B cell (primary cell): ENCODE results near the gene DNASE1L3. TPM values are rescaled to one million over a fixed set of nuclear protein-coding genes. Genes with fewer than 3 reads are reported as not detected.
"Not testable (repeated sequence)": the region's sequence is repeated elsewhere in the genome, so short reads cannot be mapped to it uniquely, and the experiment has no call there.

Experiments
- ATAC-seq: fragments of 200-7000 bp; cut with Tn5 transposase; one replicate; pipeline ENCODE4 v1.10.0; 2021; ENCODE audit warnings: low read depth, mild to moderate bottlenecking, moderate number of reproducible peaks, moderate library complexity
- CTCF ChIA-PET: fragments of 350-600 bp; sonication (Branson Sonifier 250); formaldehyde crosslinking; loops from one replicate; lab custom pipeline; 2021; ENCODE audit warnings: antibody characterized with exemption, inconsistent platforms; lab: Charles Lee
- POLR2A ChIA-PET: fragments of 350-600 bp; sonication (Branson Sonifier 250); formaldehyde crosslinking; loops from one replicate; lab custom pipeline; 2021; ENCODE audit warnings: antibody characterized with exemption; lab: Charles Lee
- DNase-seq: peaks from one replicate; pipeline ENCODE4 v3.0.0; 2013
- H2AFZ ChIP-seq: 2 replicates; pipeline ENCODE4 v1.6.1; 2012; ENCODE audit warnings: mild to moderate bottlenecking, low read depth, low read length; ENCODE audit not compliant: insufficient read depth, poor library complexity, severe bottlenecking
- H3K27ac ChIP-seq, 2 donors: 1 replicate in 1 of 2; 2 replicates in 1 of 2; pipeline ENCODE4 v1.5.1; 2012 to 2013; ENCODE audit warnings: low read length in 2 of 2, mild to moderate bottlenecking in 2 of 2, moderate library complexity in 1 of 2
- H3K27me3 ChIP-seq, 4 experiments: fragments of 200-600 bp in 1 of 4; sonication (generic) in 1 of 4; replicated peaks in 1 of 4; 1 replicate in 2 of 4; 2 replicates in 2 of 4; pipeline versions ENCODE4 v1.6.1 to v1.7.0; 2013 to 2016; ENCODE audit warnings: low read length in 3 of 4, mild to moderate bottlenecking in 2 of 4, mixed read lengths in 1 of 4, moderate library complexity in 1 of 4; ENCODE audit not compliant: insufficient read depth in 4 of 4, control insufficient read depth in 3 of 4; ENCODE audit errors: control extremely low read depth in 1 of 4
- H3K36me3 ChIP-seq, 2 experiments: replicated peaks in 1 of 2; 1 replicate in 1 of 2; 2 replicates in 1 of 2; pipeline versions ENCODE4 v1.6.1 to v1.7.1; 2013; ENCODE audit warnings: low read length in 1 of 2; ENCODE audit not compliant: insufficient read depth in 2 of 2, control insufficient read depth in 1 of 2; ENCODE audit errors: control extremely low read depth in 1 of 2, extremely low read depth in 1 of 2
- H3K4me1 ChIP-seq, 2 donors: fragments of 200-600 bp in 1 of 2; sonication (generic) in 1 of 2; 1 replicate in 1 of 2; 2 replicates in 1 of 2; pipeline versions ENCODE4 v1.5.1 to v1.6.1; 2013 to 2017; ENCODE audit warnings: low read length in 2 of 2; ENCODE audit not compliant: control insufficient read depth in 2 of 2, insufficient read depth in 2 of 2
- H3K4me2 ChIP-seq: replicated peaks from 2 replicates; pipeline ENCODE3; 2012; ENCODE audit warnings: mild to moderate bottlenecking, low read depth, low read length; ENCODE audit not compliant: poor library complexity, severe bottlenecking
- H3K4me3 ChIP-seq, 5 experiments: fragments of 200-600 bp in 1 of 5; sonication (generic) in 1 of 5; 1 replicate in 3 of 5; 2 replicates in 2 of 5; pipeline versions ENCODE4 v1.5.1 to v1.7.0; 2011 to 2016; ENCODE audit warnings: low read length in 4 of 5, mild to moderate bottlenecking in 4 of 5, low read depth in 2 of 5, control low read depth in 1 of 5, moderate library complexity in 1 of 5; ENCODE audit not compliant: insufficient read depth in 1 of 5; ENCODE audit errors: control extremely low read depth in 1 of 5, extremely low read depth in 1 of 5
- H3K79me2 ChIP-seq: fragments of 200-600 bp; sonication (generic); one replicate; pipeline ENCODE4 v1.6.0; 2016; ENCODE audit warnings: low read length; ENCODE audit not compliant: control insufficient read depth, insufficient read depth
- H3K9ac ChIP-seq: fragments of 200-600 bp; sonication (generic); 2 replicates; pipeline ENCODE4 v1.6.1; 2017; ENCODE audit warnings: mild to moderate bottlenecking, low read length, moderate library complexity
- H3K9me3 ChIP-seq, 3 donors: one replicate each; pipeline versions ENCODE4 v1.6.1 to v1.7.1; 2013; ENCODE audit warnings: low read length in 2 of 3; ENCODE audit not compliant: control insufficient read depth in 2 of 3, insufficient read depth in 1 of 3; ENCODE audit errors: control extremely low read depth in 1 of 3
- H4K20me1 ChIP-seq: 2 replicates; pipeline ENCODE4 v1.6.0; 2012; ENCODE audit warnings: mild to moderate bottlenecking, low read length; ENCODE audit not compliant: insufficient read depth, control insufficient read depth, poor library complexity, severe bottlenecking
- H3K27ac Mint-ChIP-seq: one replicate; pipeline ENCODE4 v1.8.0; 2021; ENCODE audit warnings: mixed read lengths
- H3K27me3 Mint-ChIP-seq: one replicate; pipeline ENCODE4 v1.8.0; 2021; ENCODE audit warnings: mixed read lengths
- H3K4me1 Mint-ChIP-seq: one replicate; pipeline ENCODE4 v1.8.0; 2021; ENCODE audit warnings: mixed read lengths
- H3K4me3 Mint-ChIP-seq: one replicate; pipeline ENCODE4 v1.8.0; 2021; ENCODE audit warnings: mixed read lengths
- H3K9me3 Mint-ChIP-seq: one replicate; pipeline ENCODE4 v1.8.0; 2022; ENCODE audit warnings: mixed read lengths; ENCODE audit not compliant: insufficient read depth
- EZH2 ChIP-seq: IDR thresholded peaks from 2 replicates; pipeline ENCODE4 v1.6.1; 2012; ENCODE audit warnings: borderline replicate concordance, low read depth, mild to moderate bottlenecking, moderate library complexity, low read length; ENCODE audit not compliant: insufficient read depth, poor library complexity, severe bottlenecking
- WGBS: methylation state at CpG from one replicate; pipeline ENCODE4 v1.1.5; 2013; ENCODE audit warnings: missing lambda C conversion rate; ENCODE audit not compliant: insufficient coverage; 5-methylcytosine and 5-hydroxymethylcytosine counted together
- intact Hi-C: fragments of 100-400 bp; cut with micrococcal nuclease; formaldehyde crosslinking; loops from one replicate; pipeline ENCODE4 v1.10.0; 2022
- polyA plus RNA-seq: library from polyadenylated mRNA; depleted of rRNA; stranded (reverse); fragments of >200 nt; gene quantifications from 2 replicates; pipeline ENCODE4 v1.2.3, GENCODE V29; 2012
- total RNA-seq, 2 donors: library from RNA; stranded (reverse); fragments of 120-200 nt in 1 of 2; gene quantifications; 1 replicate in 1 of 2; 2 replicates in 1 of 2; pipeline versions ENCODE4 v1.2.3 to v1.2.4, GENCODE V29; 2013 to 2022
- TF ChIP-seq, protein P1 (sequence below): fragments of 200-600 bp; IDR thresholded peaks from one replicate; pipeline ENCODE4 v1.8.0; 2022; ENCODE audit warnings: antibody characterized with exemption, mild to moderate bottlenecking

DNASE1L3 gene
- total and polyA plus RNA-seq, 2 donors (not counting 1 experiment from before 2014, with no cell fraction given) = 0.39 to 2.6 TPM

DNA sequence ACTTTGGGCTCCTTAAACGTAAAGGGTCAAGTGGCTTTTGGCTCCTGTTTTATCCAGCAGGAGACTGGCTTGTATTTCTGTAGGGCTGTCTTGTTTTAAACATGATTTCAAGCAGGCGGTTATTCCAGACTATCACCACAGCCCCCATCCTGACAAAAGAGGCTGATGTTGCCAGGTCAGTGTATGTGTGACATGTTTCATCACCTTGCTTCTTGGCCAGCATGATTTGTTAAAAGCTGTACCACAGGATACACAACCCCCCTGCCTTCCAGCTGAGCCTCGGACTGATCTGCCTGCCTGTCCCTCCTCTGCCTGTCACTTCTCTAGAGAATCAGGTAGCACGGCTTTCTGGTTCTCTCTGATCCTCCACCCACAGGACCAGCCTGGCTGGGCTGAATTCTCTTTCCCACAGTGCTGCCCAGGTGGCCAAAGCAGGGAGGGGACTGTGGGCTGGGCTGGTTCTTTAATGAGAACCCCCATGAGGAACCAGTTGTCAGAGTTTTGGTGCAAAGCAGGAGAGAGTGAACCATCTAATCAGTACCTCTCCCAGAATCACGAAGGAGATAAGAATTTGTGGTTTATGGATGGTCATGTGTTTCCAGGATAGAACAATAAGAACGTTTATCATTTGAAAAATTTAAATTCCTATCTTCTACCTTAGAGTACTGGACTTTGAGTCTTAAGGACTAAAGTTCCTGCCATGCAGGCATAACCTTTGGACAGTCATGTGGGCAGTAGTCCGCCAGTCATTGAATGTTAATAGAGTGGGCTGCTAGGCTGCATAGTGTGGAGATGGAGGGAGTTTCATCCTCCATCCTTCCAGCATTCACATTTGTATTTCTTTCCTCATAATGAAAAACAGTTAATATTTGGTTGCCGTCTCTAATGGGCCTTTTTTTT lies 35.6 kb upstream of the DNASE1L3 start:
- Histone ChIP-seq H3K4me3 (no peak overlapping the region), H3K4me2 (no peak overlapping the region), H3K9ac (no peak overlapping the region), H4K20me1 (peaks cover 7% of the 10 kb centered on the region), H3K79me2 (peaks cover 79% of the 10 kb centered on the region), H2AFZ (no peak overlapping the region), H3K27me3 (no peaks in the 10 kb centered on the region), H3K36me3 (peaks cover 0 to 8% of the 10 kb centered on the region in 2 experiments), H3K4me1 (peaks cover 8 to 11% of the 10 kb centered on the region in 2 donors), H3K27ac (no peak overlapping the region), H3K9me3 (no peaks in the 10 kb centered on the region)
- ChIA-PET POLR2A (no interaction called here), CTCF (interaction anchor here (0.7 kb wide), 1 partner anchor 138 kb away, joined by 3 read pairs; no protein-coding TSS in a partner anchor)
- ATAC-seq (no peak), DNase-seq (no peak)
- Mint-ChIP-seq H3K4me3 (no peak overlapping the region), H3K9me3 (no peaks in the 10 kb centered on the region), H3K27ac (peak overlapping the region; percentile 17), H3K27me3 (no peaks in the 10 kb centered on the region), H3K4me1 (peaks cover 49% of the 10 kb centered on the region)
- 100% methylated on average over 1 of the region's 8 CpGs for WGBS
- intact Hi-C loops = no loop called here
- TF ChIP-seq, protein P1, sequence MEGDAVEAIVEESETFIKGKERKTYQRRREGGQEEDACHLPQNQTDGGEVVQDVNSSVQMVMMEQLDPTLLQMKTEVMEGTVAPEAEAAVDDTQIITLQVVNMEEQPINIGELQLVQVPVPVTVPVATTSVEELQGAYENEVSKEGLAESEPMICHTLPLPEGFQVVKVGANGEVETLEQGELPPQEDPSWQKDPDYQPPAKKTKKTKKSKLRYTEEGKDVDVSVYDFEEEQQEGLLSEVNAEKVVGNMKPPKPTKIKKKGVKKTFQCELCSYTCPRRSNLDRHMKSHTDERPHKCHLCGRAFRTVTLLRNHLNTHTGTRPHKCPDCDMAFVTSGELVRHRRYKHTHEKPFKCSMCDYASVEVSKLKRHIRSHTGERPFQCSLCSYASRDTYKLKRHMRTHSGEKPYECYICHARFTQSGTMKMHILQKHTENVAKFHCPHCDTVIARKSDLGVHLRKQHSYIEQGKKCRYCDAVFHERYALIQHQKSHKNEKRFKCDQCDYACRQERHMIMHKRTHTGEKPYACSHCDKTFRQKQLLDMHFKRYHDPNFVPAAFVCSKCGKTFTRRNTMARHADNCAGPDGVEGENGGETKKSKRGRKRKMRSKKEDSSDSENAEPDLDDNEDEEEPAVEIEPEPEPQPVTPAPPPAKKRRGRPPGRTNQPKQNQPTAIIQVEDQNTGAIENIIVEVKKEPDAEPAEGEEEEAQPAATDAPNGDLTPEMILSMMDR = no peak
- TF ChIP-seq EZH2 = no peak

DNA sequence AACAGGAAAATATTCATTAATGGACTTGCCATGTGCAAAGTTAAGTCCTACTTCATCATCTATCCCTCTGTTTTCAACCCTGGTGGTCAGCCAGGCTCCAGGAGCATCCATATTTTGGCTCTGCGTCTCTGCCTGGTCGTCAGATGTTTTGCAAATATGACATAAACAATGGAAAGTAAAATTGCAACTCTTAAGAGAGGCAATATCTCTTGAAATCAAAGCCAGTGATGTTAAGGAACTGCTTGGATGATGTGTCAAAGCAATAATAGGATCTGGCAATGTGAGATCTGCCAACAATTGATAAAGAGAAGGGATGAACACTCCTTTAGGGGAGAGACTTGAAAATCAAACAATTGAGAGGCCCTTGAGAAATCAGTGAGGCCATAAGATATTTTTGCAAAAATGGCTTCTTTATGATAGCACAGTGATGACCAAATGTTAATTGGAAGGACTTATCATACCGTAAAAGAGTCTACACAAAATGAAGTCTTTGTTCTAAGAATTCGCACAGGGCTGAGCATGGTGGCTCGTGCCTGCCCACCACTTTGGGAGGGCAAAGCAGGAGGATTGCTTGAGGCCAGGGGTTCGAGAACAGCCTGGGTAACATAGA lies 33.3 kb upstream of the DNASE1L3 start:
- Histone ChIP-seq H2AFZ (no peak overlapping the region), H3K79me2 (peaks cover 86% of the 10 kb centered on the region), H3K9me3 (no peaks in the 10 kb centered on the region), H3K4me3 (no peak overlapping the region), H3K9ac (no peak overlapping the region), H3K4me1 (peaks cover 5 to 6% of the 10 kb centered on the region in 2 donors), H3K27me3 (no peaks in the 10 kb centered on the region), H3K27ac (no peak overlapping the region), H3K36me3 (no peaks in the 10 kb centered on the region), H4K20me1 (peaks cover 7% of the 10 kb centered on the region), H3K4me2 (no peak overlapping the region)
- no peaks in the 10 kb centered on the region for H3K27me3 Mint-ChIP-seq
- peaks cover 52% of the 10 kb centered on the region for H3K4me1 Mint-ChIP-seq
- intact Hi-C loops = no loop called here
- DNase-seq (no peak), ATAC-seq (no peak)
- no peak overlapping the region for H3K4me3 Mint-ChIP-seq
- ChIA-PET POLR2A (no interaction called here), CTCF (no interaction called here)
- TF ChIP-seq, protein P1 = no peak
- TF ChIP-seq EZH2 = no peak
- WGBS = 93% methylated on average over 6 of the region's 6 CpGs
- H3K9me3 Mint-ChIP-seq = no peaks in the 10 kb centered on the region
- no peak overlapping the region for H3K27ac Mint-ChIP-seq

DNA sequence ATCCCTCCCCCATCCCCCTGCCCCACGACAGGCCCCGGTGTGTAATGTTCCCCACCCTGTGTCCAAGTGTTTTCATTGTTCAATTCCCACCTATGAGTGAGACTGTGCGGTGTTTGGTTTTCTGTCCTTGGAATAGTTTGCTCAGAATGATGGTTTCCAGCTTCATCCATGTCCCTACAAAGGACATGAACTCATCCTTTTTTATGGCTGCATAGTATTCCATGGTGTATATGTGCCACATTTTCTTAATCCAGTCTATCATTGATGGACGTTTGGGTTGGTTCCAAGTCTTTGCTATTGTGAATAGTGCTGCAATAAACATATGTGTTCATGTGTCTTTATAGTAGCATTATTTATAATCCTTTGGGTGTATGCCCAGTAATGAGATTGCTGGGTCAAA lies 32.1 kb upstream of the DNASE1L3 start:
- H3K27ac ChIP-seq, POLR2A ChIA-PET, ATAC-seq, H3K9me3 Mint-ChIP-seq, H3K27ac Mint-ChIP-seq, H3K27me3 ChIP-seq, H2AFZ ChIP-seq, H3K4me2 ChIP-seq, H3K9me3 ChIP-seq, H4K20me1 ChIP-seq, H3K36me3 ChIP-seq, DNase-seq, H3K4me3 Mint-ChIP-seq, H3K27me3 Mint-ChIP-seq, H3K4me3 ChIP-seq, intact Hi-C loops, H3K9ac ChIP-seq: not testable (repeated sequence)
- no CpG with 5 or more reads among the region's 4 CpGs for WGBS
- H3K4me1 ChIP-seq = peaks cover 8 to 13% of the 10 kb centered on the region in 2 donors
- CTCF ChIA-PET = interaction anchor here (0.8 to 4.1 kb wide), 2 partner anchors 28 to 63 kb away, joined by 3 to 19 read pairs; partner anchors contain the start of genes HTD2 and RPP14
- H3K4me1 Mint-ChIP-seq = peaks cover 53% of the 10 kb centered on the region
- H3K79me2 ChIP-seq = peaks cover 98% of the 10 kb centered on the region
